Uterus (tissue), 2 donors: ENCODE measurements around the gene SLX4IP.

Experiments used
- CTCF ChIP-seq, 4 experiments: fragments of 200-600 bp in 2 of 4; fragments of 450-650 bp in 2 of 4; sonication (generic) in 2 of 4; IDR thresholded peaks; one replicate each; pipeline ENCODE4 v1.5.1; 2016 to 2019; ENCODE audit warnings: antibody characterized with exemption in 4 of 4, mild to moderate bottlenecking in 2 of 4, moderate library complexity in 1 of 4
- POLR2A ChIP-seq, 2 donors: fragments of 450-650 bp; IDR thresholded peaks; one replicate each; pipeline ENCODE4 v1.6.1; 2016; ENCODE audit warnings: antibody characterized with exemption in 2 of 2, mild to moderate bottlenecking in 1 of 2, moderate library complexity in 1 of 2

GRCh38 chr20:10576411-10577090, 141.4 kb downstream of the SLX4IP start:
- TF ChIP-seq CTCF (IDR thresholded peaks at IDR 0.05) = no peak
- no peak for TF ChIP-seq POLR2A (IDR thresholded peaks at IDR 0.05)
